Measurements from ENCODE around the gene KRT20. TPM values are rescaled to one million over a fixed set of nuclear protein-coding genes. Genes with fewer than 3 reads are reported as not detected.
A peak's percentile ranks its signal among the peaks of the same experiment; 100 is the strongest.

The KRT20 gene
- total RNA-seq, 2 donors from 2014 or later = 1.8 TPM; not detected in 1

DNA sequence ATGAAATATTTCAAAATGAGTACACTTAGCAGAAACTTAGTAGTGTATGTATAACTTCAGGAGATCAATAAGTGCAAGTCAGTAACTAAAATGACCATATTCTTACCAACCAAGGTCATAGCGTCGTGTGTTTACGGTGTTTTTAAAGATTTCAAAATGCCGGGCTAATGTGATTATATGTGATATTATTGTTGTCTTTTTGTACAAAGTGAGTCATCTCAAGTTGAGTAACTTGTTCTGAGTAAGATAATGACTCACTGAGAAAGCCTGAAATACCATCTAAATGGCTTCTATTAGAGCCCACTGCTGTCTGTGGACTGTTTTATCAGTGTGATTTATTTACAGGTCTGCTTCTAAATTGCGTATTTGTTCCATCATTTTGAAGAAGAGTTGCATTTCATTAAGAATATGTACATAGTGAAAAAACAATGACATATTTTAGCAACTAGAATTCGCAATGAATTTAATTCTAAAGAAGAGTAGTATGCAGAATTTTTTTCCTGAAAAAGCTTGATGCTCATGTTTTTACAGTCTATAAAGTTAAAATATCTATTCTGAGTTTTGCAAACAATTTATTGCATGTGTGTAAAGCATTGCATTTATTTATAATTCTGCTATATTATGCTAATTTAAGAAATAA is 30.7 kb downstream of the KRT20 start:
- H3K36me3 ChIP-seq = no peaks in the 10 kb centered on the region
- H3K4me1 ChIP-seq (ENCODE audit: control insufficient read depth in 1 of 2, low read depth in 2 of 2) = peaks cover 0 to 5% of the 10 kb centered on the region in 2 donors
- H3K27ac ChIP-seq = no peak overlapping the region
- no peak overlapping the region for H3K4me3 ChIP-seq
- DNase-seq (ENCODE audit: low spot score) = no peak
- peak; percentile 73 for ATAC-seq (ENCODE audit: insufficient number of reproducible peaks, low FRiP score, low read depth)
- no peaks in the 10 kb centered on the region for H3K27me3 ChIP-seq (replicated peaks; ENCODE audit: insufficient read depth)
- no peak for TF ChIP-seq CTCF (IDR thresholded peaks at IDR 0.05)
- no peaks in the 10 kb centered on the region for H3K9me3 ChIP-seq

GRCh38 chr17:40852364-40852763 is 32.7 kb downstream of the KRT20 start:
- Histone ChIP-seq H3K27me3 (replicated peaks; ENCODE audit: insufficient read depth) (no peaks in the 10 kb centered on the region), H3K9me3 (no peaks in the 10 kb centered on the region), H3K4me1 (ENCODE audit: control insufficient read depth in 1 of 2, low read depth in 2 of 2) (peaks cover 0 to 5% of the 10 kb centered on the region in 2 donors), H3K36me3 (no peaks in the 10 kb centered on the region), H3K4me3 (no peak overlapping the region), H3K27ac (no peak overlapping the region)
- no peak for TF ChIP-seq CTCF (IDR thresholded peaks at IDR 0.05)
- no peak for DNase-seq (ENCODE audit: low spot score)
- no peak for ATAC-seq (ENCODE audit: insufficient number of reproducible peaks, low FRiP score, low read depth)

GRCh38 chr17:40850293-40850972 is 34.6 kb downstream of the KRT20 start:
- Histone ChIP-seq H3K27ac (no peak overlapping the region), H3K27me3 (replicated peaks; ENCODE audit: insufficient read depth) (no peaks in the 10 kb centered on the region), H3K9me3 (no peaks in the 10 kb centered on the region), H3K4me3 (no peak overlapping the region), H3K36me3 (no peaks in the 10 kb centered on the region), H3K4me1 (ENCODE audit: control insufficient read depth in 1 of 2, low read depth in 2 of 2) (peaks cover 0 to 5% of the 10 kb centered on the region in 2 donors)
- ATAC-seq (ENCODE audit: insufficient number of reproducible peaks, low FRiP score, low read depth) (no peak), DNase-seq (ENCODE audit: low spot score) (no peak)
- no peak for TF ChIP-seq CTCF (IDR thresholded peaks at IDR 0.05)

DNA sequence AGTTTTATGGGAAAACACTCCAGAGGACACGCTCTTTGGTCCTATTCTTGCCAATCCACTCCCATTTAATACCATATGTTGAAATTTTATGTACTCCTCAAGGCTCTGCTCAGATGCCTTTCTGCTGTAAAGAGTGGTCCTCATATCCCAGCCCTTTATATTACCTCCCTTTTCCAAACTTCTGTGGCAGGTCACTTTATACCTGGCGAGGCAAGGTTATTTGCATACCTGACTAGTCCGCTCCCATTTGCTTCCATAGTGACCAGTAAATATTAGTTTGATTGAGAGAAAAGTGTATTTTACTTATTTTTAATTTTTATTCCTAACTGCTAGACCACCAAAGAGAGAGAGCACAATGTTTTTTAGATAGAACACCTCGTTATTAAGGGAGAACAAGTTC is 35.3 kb downstream of the KRT20 start:
- Histone ChIP-seq H3K4me3 (no peak overlapping the region), H3K27ac (no peak overlapping the region), H3K36me3 (no peaks in the 10 kb centered on the region), H3K27me3 (replicated peaks; ENCODE audit: insufficient read depth) (no peaks in the 10 kb centered on the region), H3K9me3 (no peaks in the 10 kb centered on the region), H3K4me1 (ENCODE audit: control insufficient read depth in 1 of 2, low read depth in 2 of 2) (peaks cover 0 to 4% of the 10 kb centered on the region in 2 donors)
- TF ChIP-seq CTCF (IDR thresholded peaks at IDR 0.05) = no peak
- ATAC-seq (ENCODE audit: insufficient number of reproducible peaks, low FRiP score, low read depth) = no peak
- no peak for DNase-seq (ENCODE audit: low spot score)

DNA sequence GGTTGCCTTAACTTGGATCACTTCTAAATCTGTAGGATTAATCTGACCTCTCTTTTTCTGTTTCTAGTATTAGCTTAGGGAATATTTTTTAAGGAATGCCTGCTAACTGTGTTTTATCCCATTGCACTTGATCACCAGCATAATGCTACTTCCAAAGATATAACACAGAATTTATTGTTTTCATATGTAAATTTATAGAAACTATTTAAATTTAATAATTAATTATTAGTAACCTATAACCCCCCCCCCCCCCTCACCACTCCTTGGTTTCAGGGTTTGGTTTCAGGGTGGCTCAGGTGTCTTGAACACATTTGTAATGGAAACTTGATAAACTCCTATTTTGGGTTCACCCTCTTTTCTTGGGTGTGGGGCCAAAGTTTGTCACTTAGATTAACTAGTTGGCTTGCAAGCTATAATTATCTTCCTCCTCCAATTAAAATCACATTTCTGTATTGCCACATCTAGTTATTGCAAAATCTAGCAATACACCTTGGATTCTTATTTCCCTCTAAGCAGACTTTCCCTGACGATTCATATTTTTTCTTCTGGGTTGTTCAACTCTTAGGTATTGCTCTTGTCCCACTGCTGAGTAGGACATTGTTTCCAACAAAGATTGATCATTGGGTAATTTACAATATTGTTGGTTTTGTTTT is 36.3 kb downstream of the KRT20 start:
- Histone ChIP-seq H3K27me3 (replicated peaks; ENCODE audit: insufficient read depth) (no peaks in the 10 kb centered on the region), H3K36me3 (no peaks in the 10 kb centered on the region), H3K4me3 (no peak overlapping the region), H3K9me3 (no peaks in the 10 kb centered on the region), H3K4me1 (ENCODE audit: control insufficient read depth in 1 of 2, low read depth in 2 of 2) (no peaks in the 10 kb centered on the region), H3K27ac (no peak overlapping the region)
- no peak for ATAC-seq (ENCODE audit: insufficient number of reproducible peaks, low FRiP score, low read depth)
- DNase-seq (ENCODE audit: low spot score) = no peak
- no peak for TF ChIP-seq CTCF (IDR thresholded peaks at IDR 0.05)

Measured in thoracic aorta (tissue), 2 donors.